Natural killer cell (primary cell): ENCODE measurements around the gene ISLR2. TPM values are rescaled to one million over a fixed set of nuclear protein-coding genes. Genes with fewer than 3 reads are reported as not detected.

Experiments
- ATAC-seq, 3 donors: fragments of 150-1000 bp in 2 of 3; fragments of 200-7000 bp in 1 of 3; cut with Tn5 transposase; 1 replicate in 1 of 3; 2 replicates in 2 of 3; pipeline ENCODE4 v1.10.0; 2021; ENCODE audit warnings: mild to moderate bottlenecking in 2 of 3, moderate library complexity in 2 of 3
- DNase-seq, 2 donors: peaks; one replicate each; pipeline versions ENCODE4 v3.0.0 to v3.0.0-alpha.2; 2013 to 2021; ENCODE audit warnings: mixed read lengths in 1 of 2
- H3K27ac ChIP-seq: one replicate; pipeline ENCODE4 v1.5.1; 2013; ENCODE audit warnings: mild to moderate bottlenecking, low read length
- H3K27me3 ChIP-seq: one replicate; pipeline ENCODE4 v1.6.1; 2013; ENCODE audit warnings: low read length; ENCODE audit not compliant: control insufficient read depth, insufficient read depth
- H3K36me3 ChIP-seq: one replicate; pipeline ENCODE4 v1.6.1; 2013; ENCODE audit warnings: low read length; ENCODE audit not compliant: control insufficient read depth, insufficient read depth
- H3K4me1 ChIP-seq: one replicate; pipeline ENCODE4 v1.6.1; 2013; ENCODE audit warnings: low read length; ENCODE audit not compliant: control insufficient read depth, insufficient read depth
- H3K4me3 ChIP-seq: one replicate; pipeline ENCODE4 v1.5.1; 2013; ENCODE audit warnings: low read length
- H3K9me3 ChIP-seq: one replicate; pipeline ENCODE4 v1.6.1; 2013; ENCODE audit warnings: low read length; ENCODE audit not compliant: control insufficient read depth, insufficient read depth
- H3K27ac Mint-ChIP-seq, 2 donors: one replicate each; pipeline ENCODE4 v1.8.0; 2022; ENCODE audit warnings: mild to moderate bottlenecking in 2 of 2, mixed read lengths in 2 of 2, moderate library complexity in 1 of 2
- H3K27me3 Mint-ChIP-seq, 2 donors: one replicate each; pipeline ENCODE4 v1.8.0; 2022; ENCODE audit warnings: low read depth in 2 of 2, mixed read lengths in 2 of 2
- H3K36me3 Mint-ChIP-seq: one replicate; pipeline ENCODE4 v1.8.0; 2022; ENCODE audit warnings: mixed read lengths
- H3K4me1 Mint-ChIP-seq, 2 donors: one replicate each; pipeline ENCODE4 v1.8.0; 2022; ENCODE audit warnings: mixed read lengths in 2 of 2
- H3K4me3 Mint-ChIP-seq: one replicate; pipeline ENCODE4 v1.8.0; 2022; ENCODE audit warnings: mild to moderate bottlenecking, moderate library complexity, mixed read lengths
- H3K9me3 Mint-ChIP-seq, 2 donors: one replicate each; pipeline ENCODE4 v1.8.0; 2022; ENCODE audit warnings: mixed read lengths in 2 of 2
- CTCF ChIP-seq: fragments of 200-600 bp; IDR thresholded peaks from one replicate; pipeline ENCODE4 v1.8.0; 2022; ENCODE audit warnings: antibody characterized with exemption
- WGBS: methylation state at CpG from one replicate; pipeline ENCODE4 v1.1.7; 2013; ENCODE audit warnings: missing lambda C conversion rate; ENCODE audit not compliant: insufficient coverage; 5-methylcytosine and 5-hydroxymethylcytosine counted together
- intact Hi-C: fragments of 100-400 bp; cut with micrococcal nuclease; formaldehyde crosslinking; loops from one replicate; pipeline ENCODE4 v1.14.2; 2022
- total RNA-seq, 4 donors: library from RNA; stranded (reverse); fragments of 120-200 nt in 1 of 4; gene quantifications; one replicate each; pipeline versions ENCODE4 v1.2.3 to v1.2.4, GENCODE V29; 2013 to 2022

Gene ISLR2
- total RNA-seq, 3 donors from 2014 or later (not counting 1 experiment from before 2014, with no cell fraction given) = not detected

GRCh38 chr15:74174958-74175253 lies 44.5 kb downstream of the ISLR2 start:
- H3K4me1 Mint-ChIP-seq = no peaks in the 10 kb centered on the region
- no peak overlapping the region for H3K27ac Mint-ChIP-seq
- Histone ChIP-seq H3K4me1 (no peaks in the 10 kb centered on the region), H3K36me3 (no peaks in the 10 kb centered on the region), H3K27me3 (no peaks in the 10 kb centered on the region), H3K9me3 (no peaks in the 10 kb centered on the region), H3K27ac (no peak overlapping the region), H3K4me3 (no peak overlapping the region)
- TF ChIP-seq CTCF = no peak
- ATAC-seq (no peak), DNase-seq (no peak)
- H3K9me3 Mint-ChIP-seq = no peaks in the 10 kb centered on the region
- intact Hi-C loops = no loop called here
- H3K27me3 Mint-ChIP-seq = peaks cover 0 to 5% of the 10 kb centered on the region in 2 donors
- 95% methylated on average over 14 of the region's 14 CpGs for WGBS
- H3K36me3 Mint-ChIP-seq = no peaks in the 10 kb centered on the region
- H3K4me3 Mint-ChIP-seq = no peak overlapping the region

GRCh38 chr15:74175271-74176191 lies 45.1 kb downstream of the ISLR2 start:
- no peaks in the 10 kb centered on the region for H3K9me3 Mint-ChIP-seq
- no peaks in the 10 kb centered on the region for H3K27me3 ChIP-seq
- H3K4me3 ChIP-seq = no peak overlapping the region
- no peaks in the 10 kb centered on the region for H3K36me3 Mint-ChIP-seq
- ATAC-seq (no peak), DNase-seq (no peak)
- H3K27ac Mint-ChIP-seq = no peak overlapping the region
- TF ChIP-seq CTCF = no peak
- peaks cover 0 to 5% of the 10 kb centered on the region in 2 donors for H3K27me3 Mint-ChIP-seq
- 92% methylated on average over 45 of the region's 45 CpGs for whole genome bisulfite sequencing
- H3K4me1 Mint-ChIP-seq = no peaks in the 10 kb centered on the region
- H3K4me1 ChIP-seq = no peaks in the 10 kb centered on the region
- no peak overlapping the region for H3K4me3 Mint-ChIP-seq
- no peaks in the 10 kb centered on the region for H3K36me3 ChIP-seq
- H3K27ac ChIP-seq = no peak overlapping the region
- H3K9me3 ChIP-seq = no peaks in the 10 kb centered on the region
- intact Hi-C loops = no loop called here

- no peak for TF ChIP-seq CTCF
- no peaks in the 10 kb centered on the region for H3K36me3 ChIP-seq
- H3K27ac Mint-ChIP-seq = no peak overlapping the region
- H3K4me3 Mint-ChIP-seq = no peak overlapping the region
- no peak for ATAC-seq
- 81% methylated on average over 10 of the region's 10 CpGs for WGBS
- intact Hi-C loops = no loop called here
- peaks cover 0 to 5% of the 10 kb centered on the region in 2 donors for H3K27me3 Mint-ChIP-seq
- H3K4me3 ChIP-seq = no peak overlapping the region
- H3K9me3 Mint-ChIP-seq = no peaks in the 10 kb centered on the region
- H3K27me3 ChIP-seq = no peaks in the 10 kb centered on the region
- no peaks in the 10 kb centered on the region for H3K36me3 Mint-ChIP-seq
- no peak for DNase-seq
- no peaks in the 10 kb centered on the region for H3K4me1 ChIP-seq
- no peaks in the 10 kb centered on the region for H3K9me3 ChIP-seq
- no peaks in the 10 kb centered on the region for H3K4me1 Mint-ChIP-seq
- H3K27ac ChIP-seq = no peak overlapping the region
Observed at GRCh38 chr15:74176262-74177214, 46.2 kb downstream of the ISLR2 start.
